HepG2 (cell line): ENCODE measurements around the gene HPCAL1. TPM values are rescaled to one million over a fixed set of nuclear protein-coding genes. Genes with fewer than 3 reads are reported as not detected.

ENCODE experiments used
- CHD2 ChIP-seq: IDR thresholded peaks from 2 replicates; pipeline ENCODE4 v1.6.1; 2011; ENCODE audit warnings: low read depth, low read length, improper control_type of control experiment
- CHD4 ChIP-seq: fragments of 200-600 bp; sonication (generic); IDR thresholded peaks from 2 replicates; pipeline ENCODE4 v1.7.0; 2017; ENCODE audit warnings: mild to moderate bottlenecking, low read length, borderline replicate concordance
- EHMT2 ChIP-seq: fragments of 200-600 bp; sonication (generic); IDR thresholded peaks from 2 replicates; pipeline ENCODE4 v1.7.0; 2017; ENCODE audit warnings: antibody characterized with exemption, low read depth, low read length, borderline replicate concordance
- FUBP1 ChIP-seq: sonication (generic); formaldehyde crosslinking; IDR thresholded peaks from 2 replicates; pipeline ENCODE4 v1.5.1; 2020; ENCODE audit warnings: missing genetic modification reagents, mild to moderate bottlenecking, borderline replicate concordance
- GMEB1 ChIP-seq: sonication (generic); formaldehyde crosslinking; IDR thresholded peaks from 2 replicates; pipeline ENCODE4 v1.5.1; 2020; ENCODE audit warnings: missing genetic modification reagents, mild to moderate bottlenecking, borderline replicate concordance
- HMG20A ChIP-seq: IDR thresholded peaks from 2 replicates; pipeline ENCODE4 v1.6.1; 2016; ENCODE audit warnings: borderline replicate concordance
- HMGXB4 ChIP-seq, 2 experiments: sonication (generic) in 1 of 2; formaldehyde crosslinking in 1 of 2; IDR thresholded peaks; 2 replicates each; pipeline versions ENCODE4 v1.4.0 to v1.6.1; 2018 to 2020; ENCODE audit warnings: missing genetic modification reagents in 2 of 2, borderline replicate concordance in 1 of 2, low read depth in 1 of 2, mild to moderate bottlenecking in 1 of 2, missing biosample characterization in 1 of 2
- LCORL ChIP-seq, 2 experiments: fragments of 450-650 bp in 1 of 2; sonication (generic) in 1 of 2; formaldehyde crosslinking in 1 of 2; IDR thresholded peaks; 2 replicates each; pipeline versions ENCODE4 v1.5.0 to v1.6.1; 2017 to 2020; ENCODE audit warnings: antibody characterized with exemption in 1 of 2, missing genetic modification reagents in 1 of 2
- MIER2 ChIP-seq: IDR thresholded peaks from 2 replicates; pipeline ENCODE4 v1.6.1; 2016; ENCODE audit warnings: missing biosample characterization, missing genetic modification reagents
- POGK ChIP-seq: sonication (generic); formaldehyde crosslinking; conservative IDR thresholded peaks from 2 replicates; pipeline ENCODE4 v1.8.0; 2022; ENCODE audit warnings: mild to moderate bottlenecking, moderate library complexity, missing genetic modification reagents
- RFX3 ChIP-seq: IDR thresholded peaks from 2 replicates; pipeline ENCODE4 v1.6.1; 2016; ENCODE audit warnings: missing biosample characterization, missing genetic modification reagents
- SALL1 ChIP-seq: sonication (generic); formaldehyde crosslinking; IDR thresholded peaks from 2 replicates; pipeline ENCODE4 v1.8.0; 2022; ENCODE audit warnings: mild to moderate bottlenecking, missing genetic modification reagents
- SP2 ChIP-seq: sonication (generic); formaldehyde crosslinking; IDR thresholded peaks from 2 replicates; pipeline ENCODE4 v1.5.1; 2020; ENCODE audit warnings: mild to moderate bottlenecking, missing genetic modification reagents
- ZBTB20 ChIP-seq: sonication (generic); formaldehyde crosslinking; IDR thresholded peaks from 2 replicates; pipeline ENCODE4 v1.8.1; 2023; ENCODE audit warnings: missing genetic modification reagents, low read depth, mild to moderate bottlenecking, borderline replicate concordance
- ZNF224 ChIP-seq: sonication (generic); formaldehyde crosslinking; IDR thresholded peaks from 2 replicates; pipeline ENCODE4 v1.5.0; 2020; ENCODE audit warnings: mild to moderate bottlenecking, missing genetic modification reagents
- ZNF556 ChIP-seq: sonication (generic); formaldehyde crosslinking; IDR thresholded peaks from 2 replicates; pipeline ENCODE4 v1.4.0; 2020; ENCODE audit warnings: mild to moderate bottlenecking, missing genetic modification reagents, borderline replicate concordance
- ZNF709 ChIP-seq: sonication (generic); formaldehyde crosslinking; IDR thresholded peaks from 2 replicates; pipeline ENCODE4 v1.5.0; 2020; ENCODE audit warnings: mild to moderate bottlenecking, missing genetic modification reagents
- ZNF883 ChIP-seq: sonication (generic); formaldehyde crosslinking; IDR thresholded peaks from 2 replicates; pipeline ENCODE4 v1.5.1; 2020; ENCODE audit warnings: mild to moderate bottlenecking, missing genetic modification reagents; ENCODE audit errors: not compliant biosample characterization
- polyA plus RNA-seq, 8 experiments: library from polyadenylated mRNA; depleted of rRNA in 3 of 8; stranded (reverse) in 7 of 8; unstranded in 1 of 8; fragments of >200 nt; fragmentation: Illumina TruSeq in 4 of 8; extraction: Trizol in 4 of 8; gene quantifications; 2 replicates each; pipeline versions ENCODE4 v1.2.1 to v1.2.3, GENCODE V29; 2011 to 2016; ENCODE audit warnings: low read depth in 4 of 8, missing spikeins in 1 of 8, mixed read lengths in 1 of 8; ENCODE audit not compliant: insufficient read depth in 1 of 8
- total RNA-seq, 5 experiments: library from RNA; depleted of rRNA; stranded (reverse); fragments of >200 nt; fragmentation: Illumina TruSeq; extraction: Trizol; gene quantifications; 2 replicates each; pipeline ENCODE4 v1.2.3, GENCODE V29; 2016; ENCODE audit warnings: low read depth in 1 of 5

HPCAL1 gene
- total and polyA plus RNA-seq, 2 of the 13 experiments (the other 11 are each of a cell fraction or from before 2014, with no cell fraction given), result 29.5 to 29.9 TPM

- TF ChIP-seq ZNF556 (no peak), RFX3 (CRISPR knock-in tag) (no peak), CHD2 (no peak), ZNF224 (CRISPR knock-in tag) (no peak), SALL1 (CRISPR knock-in tag) (peak; percentile 49), CHD4 (no peak), HMG20A (CRISPR knock-in tag) (no peak), MIER2 (CRISPR knock-in tag) (no peak), LCORL (IDR thresholded peaks at IDR 0.05) (no peak), LCORL (CRISPR knock-in tag; IDR thresholded peaks at IDR 0.05) (peak; percentile 26; the same call in 1 of the 2 replicates), POGK (CRISPR knock-in tag) (no peak), GMEB1 (CRISPR knock-in tag) (no peak), HMGXB4 (CRISPR knock-in tag; IDR thresholded peaks at IDR 0.05; ENCODE audit: borderline replicate concordance in 1 of 2, low read depth in 1 of 2) (no peak; a peak in 1 of 4 replicates), SP2 (no peak), ZNF709 (CRISPR knock-in tag) (no peak), ZNF883 (CRISPR knock-in tag) (no peak), ZBTB20 (CRISPR knock-in tag) (no peak; the same call in none of the 2 replicates), FUBP1 (CRISPR knock-in tag) (no peak), EHMT2 (no peak)
Measured at GRCh38 chr2:10369269-10370255, 66.9 kb downstream of the HPCAL1 start (continued).
